ENCODE measurements around the gene CIAO3.

CIAO3 gene

GRCh38 chr16:711548-712320 is 29.1 kb downstream of the CIAO3 start:
- peak; percentile 91 for DNase-seq (ENCODE audit: low read depth, low spot score)

- no peak for DNase-seq (ENCODE audit: low read depth, low spot score)
Observed at GRCh38 chr16:711084-711483, 29.7 kb downstream of the CIAO3 start.

GRCh38 chr16:710500-711075 is 30.2 kb downstream of the CIAO3 start:
- no peak for DNase-seq (ENCODE audit: low read depth, low spot score)

GRCh38 chr16:709566-710499 is 31.0 kb downstream of the CIAO3 start:
- DNase-seq (ENCODE audit: low read depth, low spot score), result peak; percentile 89

- no peak for DNase-seq (ENCODE audit: low read depth, low spot score)
Observed at GRCh38 chr16:708959-709358, 31.8 kb downstream of the CIAO3 start.

- no peak for DNase-seq (ENCODE audit: low read depth, low spot score)
Observed at GRCh38 chr16:708019-708418, 32.8 kb downstream of the CIAO3 start.

GRCh38 chr16:707062-707538 is 33.7 kb downstream of the CIAO3 start:
- DNase-seq (ENCODE audit: low read depth, low spot score), result no peak

GRCh38 chr16:706189-707061 is 34.4 kb downstream of the CIAO3 start:
- DNase-seq (ENCODE audit: low read depth, low spot score), result no peak

GRCh38 chr16:705431-706188 is 35.2 kb downstream of the CIAO3 start, which contains the start of gene FBXL16:
TSS of gene FBXL16 (minus strand) at chr16:705801. CDS start at chr16:697405, 8,396 bp downstream.
- no peak for DNase-seq (ENCODE audit: low read depth, low spot score)

- no peak for DNase-seq (ENCODE audit: low read depth, low spot score)
Observed at GRCh38 chr16:704552-705380, 36.0 kb downstream of the CIAO3 start.

GRCh38 chr16:704047-704446 is 36.8 kb downstream of the CIAO3 start:
- no peak for DNase-seq (ENCODE audit: low read depth, low spot score)

- no peak for DNase-seq (ENCODE audit: low read depth, low spot score)
Observed at GRCh38 chr16:703406-703805, 37.4 kb downstream of the CIAO3 start.

- no peak for DNase-seq (ENCODE audit: low read depth, low spot score)
Observed at GRCh38 chr16:702341-702740, 38.5 kb downstream of the CIAO3 start.

- DNase-seq (ENCODE audit: low read depth, low spot score), result no peak
Observed at GRCh38 chr16:700684-701584, 39.9 kb downstream of the CIAO3 start.

- no peak for DNase-seq (ENCODE audit: low read depth, low spot score)
Observed at GRCh38 chr16:698911-699671, 41.7 kb downstream of the CIAO3 start.

- DNase-seq (ENCODE audit: low read depth, low spot score), result no peak
Observed at GRCh38 chr16:695355-696089, 45.3 kb downstream of the CIAO3 start.

- DNase-seq (ENCODE audit: low read depth, low spot score), result no peak
Observed at GRCh38 chr16:694863-695354, 45.9 kb downstream of the CIAO3 start.

Data from ELF-1 (cell line).